GM21367 (cell line): ENCODE measurements around the gene AMOTL1.

Experiments
- ATAC-seq: cut with Tn5 transposase; IDR thresholded peaks from one replicate; pipeline ENCODE4 v1.9.1; 2021; ENCODE audit not compliant: unreplicated experiment

The AMOTL1 gene, protein sequence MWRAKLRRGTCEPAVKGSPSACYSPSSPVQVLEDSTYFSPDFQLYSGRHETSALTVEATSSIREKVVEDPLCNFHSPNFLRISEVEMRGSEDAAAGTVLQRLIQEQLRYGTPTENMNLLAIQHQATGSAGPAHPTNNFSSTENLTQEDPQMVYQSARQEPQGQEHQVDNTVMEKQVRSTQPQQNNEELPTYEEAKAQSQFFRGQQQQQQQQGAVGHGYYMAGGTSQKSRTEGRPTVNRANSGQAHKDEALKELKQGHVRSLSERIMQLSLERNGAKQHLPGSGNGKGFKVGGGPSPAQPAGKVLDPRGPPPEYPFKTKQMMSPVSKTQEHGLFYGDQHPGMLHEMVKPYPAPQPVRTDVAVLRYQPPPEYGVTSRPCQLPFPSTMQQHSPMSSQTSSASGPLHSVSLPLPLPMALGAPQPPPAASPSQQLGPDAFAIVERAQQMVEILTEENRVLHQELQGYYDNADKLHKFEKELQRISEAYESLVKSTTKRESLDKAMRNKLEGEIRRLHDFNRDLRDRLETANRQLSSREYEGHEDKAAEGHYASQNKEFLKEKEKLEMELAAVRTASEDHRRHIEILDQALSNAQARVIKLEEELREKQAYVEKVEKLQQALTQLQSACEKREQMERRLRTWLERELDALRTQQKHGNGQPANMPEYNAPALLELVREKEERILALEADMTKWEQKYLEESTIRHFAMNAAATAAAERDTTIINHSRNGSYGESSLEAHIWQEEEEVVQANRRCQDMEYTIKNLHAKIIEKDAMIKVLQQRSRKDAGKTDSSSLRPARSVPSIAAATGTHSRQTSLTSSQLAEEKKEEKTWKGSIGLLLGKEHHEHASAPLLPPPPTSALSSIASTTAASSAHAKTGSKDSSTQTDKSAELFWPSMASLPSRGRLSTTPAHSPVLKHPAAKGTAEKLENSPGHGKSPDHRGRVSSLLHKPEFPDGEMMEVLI

DNA sequence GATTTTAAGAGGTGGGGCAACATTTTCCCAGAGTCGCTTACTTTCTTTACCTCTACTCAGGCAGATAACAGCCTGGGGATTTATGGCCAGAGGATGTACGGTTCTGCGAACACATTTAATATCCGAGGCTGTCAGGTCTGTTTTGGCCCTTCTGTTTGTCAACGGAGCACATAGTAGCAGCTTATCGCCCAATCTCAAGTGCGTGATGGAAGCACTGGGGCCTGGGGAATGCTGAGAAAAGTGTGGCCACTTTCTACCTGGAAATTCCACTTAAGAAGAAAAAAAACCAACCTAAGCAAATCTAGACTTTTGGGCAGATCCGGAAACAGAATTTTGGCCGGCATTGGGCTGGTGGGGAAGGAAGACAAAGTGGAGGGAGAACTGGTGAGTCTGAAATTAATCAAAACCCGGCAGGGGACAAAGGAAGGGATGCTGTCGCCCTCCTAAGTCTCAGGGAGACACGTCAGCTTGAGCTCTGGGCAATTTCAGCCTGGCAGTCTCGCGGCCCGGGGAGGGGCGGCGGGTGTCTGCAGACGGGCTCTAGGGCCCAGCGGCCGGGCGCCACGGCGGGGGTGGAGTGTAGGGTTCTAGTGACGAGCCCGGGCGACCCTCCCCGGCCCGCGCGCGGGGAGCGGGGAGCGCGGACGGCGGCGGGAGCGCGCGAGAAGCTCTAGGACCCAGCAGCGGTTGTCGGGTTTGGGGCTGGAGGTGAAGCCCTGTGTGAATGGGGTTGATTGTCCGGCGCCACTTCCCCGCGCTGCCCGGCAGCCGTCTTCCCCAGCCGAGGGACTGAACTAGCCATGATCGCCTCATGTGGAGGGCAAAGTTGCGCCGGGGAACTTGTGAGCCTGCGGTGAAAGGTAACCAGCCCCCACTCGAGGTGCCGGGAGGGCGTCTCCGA is at the start of gene AMOTL1:
AMOTL1 (plus strand) TSS at position 656 of the 901 bp plus-strand sequence; CDS start at position 812, 156 bp downstream.
- ATAC-seq = peak; percentile 48

DNA sequence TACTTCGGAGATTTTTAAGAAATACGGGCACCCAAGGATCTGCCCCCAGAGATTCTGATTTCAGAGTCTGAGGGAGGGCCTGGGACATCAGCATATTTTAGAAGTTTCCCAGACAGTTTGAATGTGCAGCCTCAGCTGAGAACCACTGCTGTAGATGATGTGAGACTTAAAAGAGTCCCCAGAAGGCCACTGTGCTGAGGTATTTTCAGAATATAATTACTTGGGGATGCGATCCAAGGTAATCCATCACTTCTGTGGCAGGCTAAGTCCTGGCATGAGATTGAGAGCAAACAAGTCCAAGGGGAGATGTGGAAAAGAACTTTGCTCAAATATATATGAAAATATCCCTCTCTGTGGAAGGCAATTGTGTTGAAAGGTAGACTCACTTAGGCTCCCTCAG is 48.3 kb upstream of the AMOTL1 start:
- ATAC-seq = no peak

DNA sequence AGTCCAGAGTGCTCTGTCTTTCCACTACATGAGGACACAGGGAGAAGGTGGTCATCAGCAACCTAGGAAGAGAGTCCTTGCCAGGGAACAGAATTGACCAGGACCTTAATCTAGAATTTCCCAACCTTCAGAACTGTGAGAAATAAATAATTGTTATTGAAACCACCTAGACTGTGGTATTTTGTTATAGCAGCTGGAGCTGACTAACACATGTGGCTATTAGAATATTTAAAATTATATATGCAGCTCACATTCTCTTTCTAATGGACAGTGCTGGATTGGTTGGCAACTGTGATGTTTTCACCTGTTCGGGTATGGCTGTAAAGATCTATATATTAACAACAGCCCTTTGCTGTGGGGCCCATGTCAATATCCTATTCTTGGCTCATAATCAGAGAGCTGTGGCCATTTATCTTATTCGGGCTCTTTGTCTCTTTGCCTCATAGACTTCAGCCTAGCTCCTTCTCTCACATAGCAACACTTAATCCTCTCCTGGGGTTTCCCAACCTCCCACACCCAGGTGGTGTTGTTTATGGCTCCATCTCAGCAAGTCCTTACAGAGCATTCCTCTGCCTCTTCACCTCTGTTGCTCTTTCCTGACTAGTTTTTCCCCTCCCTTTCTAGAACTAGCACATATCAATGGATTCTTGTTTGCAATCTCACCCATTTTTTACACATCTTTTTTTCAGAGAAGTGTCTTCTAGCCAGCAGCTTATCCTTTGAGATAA is 46.4 kb upstream of the AMOTL1 start:
- no peak for ATAC-seq

DNA sequence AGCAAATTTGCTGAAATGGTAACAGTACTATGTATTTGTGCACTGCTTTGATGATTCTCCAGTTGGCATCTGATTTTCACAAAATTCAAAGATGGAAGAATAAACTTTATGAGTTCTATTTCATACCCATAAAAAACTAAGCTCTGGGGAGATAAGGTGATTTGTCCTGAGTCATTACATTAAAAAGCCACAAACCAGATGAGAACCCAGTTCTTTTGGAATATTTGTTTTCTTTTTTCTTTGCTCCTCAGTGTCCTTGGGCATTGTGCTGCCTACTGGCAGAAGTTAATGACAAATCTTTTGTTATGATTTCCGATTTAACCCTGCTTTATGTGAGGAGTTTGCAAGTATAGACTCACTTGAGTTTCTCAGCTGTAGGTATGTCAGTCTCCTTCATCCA is 45.4 kb upstream of the AMOTL1 start:
- ATAC-seq = no peak

DNA sequence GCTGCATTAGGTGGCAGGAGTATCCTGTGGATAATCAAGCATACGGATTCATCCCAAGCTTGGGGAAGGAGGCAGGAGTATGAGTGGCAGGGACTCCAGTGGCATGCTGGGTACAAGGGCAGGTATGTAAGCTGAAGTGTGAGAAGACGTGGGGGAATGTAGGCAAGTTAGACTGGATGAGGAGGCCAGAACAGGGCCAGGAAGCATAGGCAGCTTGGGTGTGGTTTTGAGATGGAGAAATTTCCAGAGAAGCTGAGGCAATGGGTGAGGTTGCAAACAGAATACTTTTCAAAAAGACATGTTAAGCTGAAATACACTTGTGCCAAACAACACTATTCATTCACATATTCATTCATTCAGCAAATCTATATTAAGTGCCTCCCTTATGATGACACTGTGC is 43.1 kb upstream of the AMOTL1 start:
- ATAC-seq = no peak

DNA sequence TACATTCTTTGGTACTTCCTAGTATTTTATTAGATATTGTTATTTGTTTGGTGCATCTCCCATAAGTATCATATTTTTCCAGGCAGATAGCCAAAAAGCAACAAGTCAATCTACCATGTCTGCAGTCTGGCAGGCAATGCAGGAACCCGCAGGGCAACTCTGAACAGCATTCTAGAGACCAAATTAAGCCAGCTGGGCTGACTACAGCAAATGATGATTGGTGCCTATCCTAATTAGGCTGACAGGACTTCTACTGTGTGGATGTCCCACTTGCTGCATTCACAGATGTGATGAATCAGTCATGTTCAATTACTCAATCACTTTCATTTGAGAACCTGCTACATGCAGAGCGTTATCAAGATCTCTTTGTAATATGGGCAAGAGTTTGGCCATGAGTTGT is 40.3 kb upstream of the AMOTL1 start:
- no peak for ATAC-seq

DNA sequence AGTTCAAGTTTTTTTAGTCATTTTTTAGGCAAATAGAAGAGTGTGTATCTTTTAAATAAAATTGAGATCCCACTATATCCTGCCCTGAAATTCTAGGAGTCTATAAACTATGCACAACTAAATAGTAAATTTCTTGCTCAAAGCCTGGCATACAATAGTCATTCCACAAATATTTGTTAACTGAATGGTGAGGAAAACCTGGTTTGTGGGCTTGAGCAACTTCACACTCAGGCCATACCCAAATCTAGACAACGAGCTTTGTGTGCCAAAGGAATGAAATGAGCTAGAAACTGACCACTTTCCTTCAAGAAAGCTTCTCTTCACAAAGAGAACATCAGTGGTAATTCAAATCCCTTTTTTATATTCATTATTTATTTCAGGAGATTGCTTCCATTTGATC is 39.6 kb upstream of the AMOTL1 start:
- no peak for ATAC-seq

DNA sequence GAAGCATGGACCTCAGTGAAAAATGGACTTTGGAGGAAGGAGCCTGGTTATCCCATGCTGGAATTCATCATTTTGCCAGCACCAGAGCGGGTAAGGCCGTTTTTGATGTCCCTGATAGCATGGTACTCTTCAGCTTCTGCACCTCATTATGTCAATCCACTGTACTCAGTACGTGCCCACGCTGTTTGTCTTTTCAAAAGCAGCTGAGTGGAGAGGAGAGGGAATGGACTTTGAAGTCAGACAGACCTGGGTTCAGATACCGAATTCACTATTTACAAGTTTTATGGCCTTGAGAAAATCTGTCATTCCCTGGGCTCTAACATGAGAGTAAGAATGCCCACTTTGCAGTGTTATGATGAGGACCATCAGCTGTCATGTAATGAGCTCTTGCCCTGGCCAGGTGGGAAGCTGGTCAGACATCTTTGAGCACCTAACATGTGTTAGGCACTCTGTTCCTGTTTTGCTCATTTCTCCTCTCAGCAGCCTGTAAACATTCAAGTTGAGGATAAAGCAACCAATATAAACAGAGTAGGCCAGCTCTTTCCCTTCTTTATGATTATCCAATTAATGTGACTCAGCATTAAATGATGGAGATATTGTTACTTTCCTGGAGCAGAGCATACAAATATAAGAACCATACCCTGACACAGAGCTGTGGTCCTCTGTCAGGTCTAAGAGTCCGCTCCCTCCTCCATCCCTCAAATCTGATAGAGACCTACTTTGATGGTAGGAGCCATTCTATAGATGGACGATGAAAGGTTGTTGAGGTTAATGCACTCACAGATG is 39.0 kb upstream of the AMOTL1 start:
- ATAC-seq = no peak

DNA sequence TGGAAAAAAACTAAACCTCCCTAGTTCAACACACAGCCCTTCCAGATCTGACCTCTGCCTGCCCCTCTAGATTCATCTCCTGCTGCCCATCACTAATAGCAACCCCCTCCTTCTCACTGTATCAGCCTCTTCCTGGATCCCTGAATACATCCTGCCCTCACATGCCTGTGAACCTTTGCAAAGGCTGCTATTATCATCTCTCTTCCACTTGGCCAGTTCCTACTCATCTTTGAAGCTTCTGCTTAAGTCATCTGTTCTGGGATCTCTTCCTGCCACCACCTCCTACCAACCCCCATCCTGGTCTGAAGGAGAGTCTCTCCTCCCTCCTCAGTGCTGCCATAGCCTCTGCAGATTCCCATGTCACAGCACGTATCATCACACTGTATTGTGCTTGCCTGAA is 38.0 kb upstream of the AMOTL1 start:
- ATAC-seq = no peak

DNA sequence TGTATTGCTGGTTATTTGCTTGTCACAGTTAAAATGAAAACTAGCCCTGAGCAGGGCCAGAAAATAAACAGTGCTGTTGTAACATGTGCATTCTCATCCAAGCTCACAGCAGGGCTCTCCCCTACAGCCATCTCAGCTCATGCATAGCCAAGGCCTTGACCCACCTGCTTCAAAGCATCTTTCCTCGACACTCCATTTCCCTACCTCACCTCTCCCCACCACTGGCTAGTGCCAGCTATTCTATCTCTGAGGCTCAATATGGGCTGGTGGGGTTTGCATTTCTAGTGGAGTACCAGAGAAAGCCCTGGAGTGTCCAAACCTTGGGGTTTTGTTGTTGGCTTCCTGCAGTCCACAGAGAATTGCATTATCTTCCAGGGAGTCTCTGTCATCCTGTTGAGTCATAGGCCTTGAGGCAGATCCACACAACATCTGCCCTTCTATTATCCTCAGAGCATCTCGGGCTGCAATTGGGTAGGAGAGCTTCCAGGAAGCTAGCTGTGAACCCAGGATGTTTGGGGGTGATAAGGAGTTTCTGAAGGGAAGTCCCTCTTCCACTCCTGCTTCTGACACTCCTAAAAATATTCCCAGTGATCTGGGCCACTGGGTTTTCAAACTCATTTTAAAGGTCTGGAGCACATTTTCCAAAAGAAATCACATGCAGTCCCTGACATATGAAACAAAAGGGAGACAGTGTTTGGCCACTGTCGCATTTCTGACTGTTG is 36.1 kb upstream of the AMOTL1 start:
- ATAC-seq = no peak

DNA sequence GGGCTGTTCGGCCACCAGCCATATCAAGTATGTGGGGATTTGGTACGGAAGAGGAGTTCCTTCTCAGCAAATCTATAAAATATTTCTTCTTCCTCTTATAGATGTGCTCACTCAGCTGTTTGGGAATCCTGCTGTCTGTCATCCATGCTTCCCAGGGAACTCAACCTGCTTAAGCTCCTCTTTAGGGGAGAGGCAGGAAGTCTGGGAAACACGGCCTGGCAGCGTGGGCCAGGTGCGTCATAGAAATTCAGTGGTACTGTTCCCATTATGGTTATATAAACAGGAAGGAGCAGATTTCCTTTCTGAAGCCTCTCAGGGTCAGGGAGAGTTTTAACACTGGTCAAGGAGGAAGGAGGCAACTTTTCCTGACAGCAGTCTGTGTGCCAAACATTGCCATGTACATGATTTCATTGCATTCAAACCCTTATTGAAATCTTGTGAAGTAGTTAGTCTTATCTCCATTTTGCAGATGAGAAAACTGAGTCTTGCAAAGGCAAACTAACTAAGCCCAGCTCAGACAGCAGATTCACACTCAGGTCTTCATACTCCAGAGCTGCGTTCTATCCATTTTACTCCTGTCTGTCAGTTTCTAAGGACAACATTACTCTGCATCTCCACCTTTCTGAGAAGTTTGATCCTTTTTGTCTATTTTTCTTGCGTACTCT is 35.4 kb upstream of the AMOTL1 start:
- ATAC-seq = no peak

DNA sequence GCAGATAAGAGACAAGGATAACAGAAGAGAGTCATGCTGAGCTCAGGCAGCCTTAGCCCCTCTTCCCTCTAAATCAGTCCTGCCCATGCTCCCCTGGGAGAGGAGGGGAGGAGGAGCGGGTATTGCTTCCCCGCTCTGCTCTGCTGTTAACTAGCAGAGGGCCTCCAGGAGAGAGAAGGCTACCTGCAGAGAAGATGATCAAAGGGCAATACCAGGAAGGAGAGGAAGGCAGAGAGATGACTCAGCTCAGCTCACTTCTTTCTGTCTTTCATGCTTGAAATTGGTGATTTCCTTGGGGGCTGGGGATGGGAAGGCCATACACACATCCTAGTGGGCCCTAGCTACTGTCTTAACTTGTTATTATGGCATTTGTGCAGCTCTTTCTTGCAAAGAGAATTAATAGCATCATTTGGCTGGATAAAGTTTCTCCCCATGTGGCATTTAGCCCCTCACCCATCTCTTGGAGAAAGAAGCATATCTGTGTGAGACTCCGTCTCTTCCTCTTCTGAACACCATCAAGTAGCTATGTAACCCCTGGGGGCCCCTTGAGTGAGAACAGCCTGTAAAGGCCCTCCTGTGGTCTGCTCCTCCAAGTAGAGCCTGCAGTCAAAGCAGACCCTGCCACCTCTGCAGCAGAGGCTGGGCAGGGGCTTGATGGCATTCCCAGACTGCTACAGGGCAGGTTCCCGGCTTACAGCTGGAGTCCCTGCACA is 33.4 kb upstream of the AMOTL1 start:
- no peak for ATAC-seq

DNA sequence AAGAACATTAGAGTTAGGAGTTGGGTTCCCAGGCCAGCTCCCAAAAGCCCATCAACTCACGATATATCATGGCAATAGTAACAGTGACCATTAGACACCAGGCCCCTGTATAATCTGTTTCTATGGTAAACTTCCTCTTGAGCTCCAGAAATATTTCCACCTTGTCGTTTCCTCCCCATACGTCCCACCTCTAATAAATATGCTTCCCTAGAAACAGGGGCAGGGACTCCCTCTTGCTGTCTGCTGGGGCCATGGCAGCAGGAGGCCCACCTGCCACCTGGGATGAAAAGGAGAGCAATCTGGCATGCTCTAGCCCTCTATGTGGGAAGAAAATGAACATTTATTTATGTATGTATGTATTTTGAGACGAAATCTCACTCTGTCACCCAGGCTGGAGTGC is 32.2 kb upstream of the AMOTL1 start:
- ATAC-seq = no peak

DNA sequence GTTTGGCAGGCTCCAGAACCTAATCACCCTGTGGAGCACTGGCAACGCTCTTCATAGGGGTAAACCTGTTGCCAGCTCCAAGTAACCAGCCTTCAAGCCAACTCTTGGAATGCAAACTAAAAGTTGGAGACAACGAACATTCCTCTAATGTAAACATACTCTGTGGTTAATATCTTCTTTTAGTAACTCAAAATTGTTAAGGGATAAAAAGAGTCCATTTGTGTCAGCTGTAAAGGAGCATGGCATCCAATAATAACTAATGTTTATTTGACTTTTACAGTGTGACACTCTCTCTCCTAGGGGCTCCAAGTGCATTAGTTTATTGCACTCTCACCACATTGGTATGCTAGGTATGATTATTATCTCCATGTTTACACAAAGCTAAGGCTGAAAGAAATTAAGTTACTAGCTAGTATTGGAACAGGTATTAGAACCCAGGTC is 31.0 kb upstream of the AMOTL1 start:
- no peak for ATAC-seq

DNA sequence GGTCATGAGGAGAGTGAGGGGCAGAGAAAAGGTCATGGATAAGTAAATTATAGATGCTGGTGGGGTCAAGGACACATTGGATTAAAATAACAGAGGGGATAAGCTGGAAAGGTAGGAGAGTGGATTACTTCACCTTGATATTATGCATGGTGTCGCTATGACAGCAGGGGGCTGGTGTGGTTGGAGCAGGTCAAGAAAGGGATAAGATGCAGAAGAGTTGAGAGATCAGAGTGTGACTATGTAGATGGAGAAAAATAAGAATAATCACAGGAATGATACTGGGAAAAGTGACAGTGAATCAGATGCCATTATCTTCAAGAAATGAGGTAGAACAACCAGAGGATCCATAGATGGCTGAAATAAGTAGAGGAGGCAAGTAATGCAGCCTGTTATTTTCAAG is 29.4 kb upstream of the AMOTL1 start:
- ATAC-seq = no peak

DNA sequence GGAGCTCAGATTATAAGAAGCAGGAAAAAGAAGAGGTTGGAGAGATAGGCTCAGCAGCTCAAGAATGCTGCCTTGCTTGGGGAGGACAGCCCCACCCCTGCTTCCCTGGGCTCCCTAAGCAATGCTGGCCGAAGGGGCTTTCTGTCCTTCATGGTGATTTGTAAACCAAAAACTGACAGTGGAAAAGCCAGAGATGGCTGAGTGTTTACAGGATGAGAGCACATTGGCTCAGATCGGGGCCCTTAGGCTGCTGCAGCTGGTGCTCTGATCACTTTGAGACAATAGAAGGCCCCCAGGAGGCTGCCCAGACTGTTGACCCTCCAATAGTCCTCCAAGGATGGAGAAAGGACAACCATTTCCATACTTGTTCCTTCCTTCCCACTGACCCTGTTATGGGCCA is 28.8 kb upstream of the AMOTL1 start:
- no peak for ATAC-seq
